Measurements from ENCODE around the gene PUM2.
"Not testable (repeated sequence)": the region's sequence is repeated elsewhere in the genome, so short reads cannot be mapped to it uniquely, and the experiment has no call there.

PUM2 gene

DNA sequence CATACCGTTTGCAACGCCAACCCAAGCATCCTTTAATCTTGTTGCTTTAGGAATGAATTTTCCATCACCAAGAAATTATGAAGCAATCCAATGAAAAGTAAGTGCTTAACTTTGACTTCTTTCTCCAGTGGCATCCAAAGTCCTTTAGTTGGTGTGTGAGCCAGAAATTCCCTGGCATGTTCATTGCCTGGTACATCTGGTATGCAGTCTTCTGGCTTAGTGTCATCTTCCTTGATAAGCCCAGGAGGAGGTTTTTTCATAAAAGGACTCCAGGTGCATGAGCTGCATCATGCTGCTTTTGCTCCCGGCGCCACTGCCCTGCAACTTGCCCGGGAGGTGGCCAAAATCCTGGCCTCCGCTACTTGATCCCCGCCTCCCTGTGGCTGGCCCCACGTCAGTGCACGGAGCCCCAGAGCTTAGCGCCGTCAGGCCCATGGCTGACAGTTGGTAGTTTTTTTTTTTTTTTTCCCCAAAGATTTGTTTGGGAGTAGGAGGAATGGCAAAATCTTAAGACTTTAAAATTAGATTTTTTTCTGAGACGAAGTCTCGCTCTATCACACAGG lies 58.7 kb downstream of the PUM2 start:
- peak in 1 of 14 donors; percentile 17 for DNase-seq

DNA sequence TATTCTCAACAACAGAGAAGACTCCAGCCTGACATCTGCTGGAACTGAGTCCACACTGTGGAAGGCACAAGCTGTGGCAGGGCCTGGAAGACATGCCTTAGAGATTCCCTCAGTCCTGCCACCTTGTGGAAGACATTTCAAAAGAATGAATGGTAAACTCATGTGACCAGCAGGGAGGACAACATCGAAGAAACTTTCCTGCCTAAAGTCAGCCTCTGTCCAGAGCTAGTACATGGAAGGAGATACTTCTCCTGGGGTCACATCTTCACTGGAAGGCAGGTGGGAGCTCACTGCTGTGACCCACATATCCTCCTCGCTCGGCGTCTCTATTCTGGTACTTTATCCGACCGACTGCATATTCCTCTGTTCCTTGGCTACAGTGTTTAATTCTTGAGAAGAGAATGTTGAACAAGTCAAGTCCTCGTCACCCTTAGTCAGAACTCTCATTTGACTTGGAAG lies 59.5 kb downstream of the PUM2 start:
- peak in 7 of 14 donors; percentile 2 to 33 (median 6) for DNase-seq

DNA sequence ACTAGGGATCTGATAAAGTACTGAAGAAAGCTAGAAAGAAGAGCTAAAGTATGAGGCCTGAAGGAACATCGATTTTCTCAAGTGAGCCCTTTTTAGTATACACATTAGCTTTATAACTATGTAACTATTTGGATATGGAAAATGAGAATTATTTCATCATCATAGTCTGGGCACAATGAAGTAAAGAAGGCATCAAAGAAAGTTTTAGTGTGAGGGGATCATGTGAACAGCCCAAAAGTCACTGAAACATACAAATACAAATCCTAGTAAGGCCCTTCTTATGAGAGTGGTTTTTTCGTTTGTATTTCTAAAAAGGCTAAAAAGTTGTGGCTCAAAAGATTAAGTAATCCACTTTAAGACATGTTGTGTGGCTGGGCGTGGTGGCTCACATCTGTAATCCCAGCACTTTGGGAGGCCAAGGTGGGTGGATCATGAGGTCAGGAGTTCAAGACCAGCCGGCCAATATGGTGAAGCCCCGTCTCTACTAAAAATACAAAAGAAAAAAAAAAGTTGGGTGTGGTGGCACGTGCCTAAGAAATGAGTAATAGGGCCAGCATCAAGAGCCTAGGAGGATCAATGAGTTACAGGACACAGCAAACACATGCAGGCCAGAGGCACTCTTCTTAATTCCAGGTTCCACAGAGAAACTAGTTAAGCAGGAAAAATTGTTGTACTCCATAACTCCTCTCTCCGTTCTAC lies 61.9 kb downstream of the PUM2 start:
- no peak for DNase-seq

DNA sequence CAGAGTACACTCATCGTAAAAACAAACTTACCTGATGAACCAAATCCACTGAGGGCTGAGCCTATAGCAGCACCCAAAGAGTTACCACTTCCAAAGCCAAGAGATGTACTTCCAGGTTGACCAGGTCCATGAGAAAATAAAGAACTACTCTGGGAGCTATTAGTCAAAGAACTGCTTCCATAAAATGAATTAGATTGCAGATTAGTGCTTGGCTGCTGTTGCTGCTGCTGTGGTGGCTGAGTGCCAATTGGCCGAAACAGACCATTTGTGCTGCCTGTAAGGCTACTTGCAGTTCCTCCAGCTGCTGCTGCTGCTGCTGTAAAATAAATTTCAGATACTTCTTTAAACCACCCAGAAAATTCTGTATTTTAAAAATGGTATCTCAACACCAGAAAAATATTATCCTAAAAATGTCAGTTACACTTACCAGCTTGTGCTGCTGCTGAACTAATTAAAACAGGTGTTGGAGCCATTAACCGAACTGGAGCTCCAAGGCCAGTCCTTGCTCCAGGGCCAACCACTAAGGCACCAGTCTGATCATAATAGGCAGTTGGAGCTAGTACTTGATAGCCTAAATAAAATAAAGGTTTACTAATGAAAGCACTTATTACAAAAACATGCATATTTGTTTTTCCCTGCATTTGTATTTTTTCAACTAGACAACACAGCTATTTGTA lies 67.6 kb downstream of the PUM2 start:
- DNase-seq: peak in 10 of 14 donors; percentile 8 to 55 (median 32)

DNA sequence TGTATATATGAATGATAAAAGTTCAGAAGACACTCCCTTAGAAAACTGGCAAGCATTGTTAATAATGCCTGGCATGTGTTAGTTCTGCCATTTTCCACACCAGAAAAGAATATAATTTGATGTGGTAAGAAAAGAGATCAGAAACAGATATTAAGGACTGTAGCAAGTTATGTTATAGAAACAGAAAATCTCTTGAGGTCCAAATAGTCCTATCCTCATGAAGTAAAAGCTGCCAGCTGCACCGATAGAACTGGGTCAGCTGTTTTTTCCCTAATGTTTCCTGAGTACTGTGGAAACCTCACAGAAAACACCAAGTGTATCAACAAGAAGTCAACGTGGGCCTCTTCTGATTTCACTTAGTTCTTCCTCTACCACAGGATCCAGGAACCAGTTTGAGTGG lies 68.8 kb downstream of the PUM2 start:
- no peak for DNase-seq

DNA sequence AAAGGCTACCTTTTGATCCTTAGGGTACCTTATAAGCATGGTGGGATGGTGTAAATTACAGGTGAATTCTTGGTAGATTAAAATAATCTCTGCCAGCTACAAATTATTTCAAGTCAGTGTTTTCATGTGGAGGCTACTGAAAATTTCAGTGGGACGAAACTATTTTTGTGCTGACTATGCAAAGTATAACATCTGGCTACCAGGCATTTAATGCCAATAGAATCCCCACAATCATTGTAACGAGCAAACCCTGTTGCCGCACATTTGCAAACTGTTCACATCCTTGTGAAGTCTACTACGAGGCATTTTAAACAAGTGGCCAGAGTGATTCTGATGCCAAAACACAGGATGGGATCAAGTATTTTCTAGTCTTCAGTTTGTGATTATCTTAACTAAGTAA lies 77.6 kb downstream of the PUM2 start:
- DNase-seq: no peak

DNA sequence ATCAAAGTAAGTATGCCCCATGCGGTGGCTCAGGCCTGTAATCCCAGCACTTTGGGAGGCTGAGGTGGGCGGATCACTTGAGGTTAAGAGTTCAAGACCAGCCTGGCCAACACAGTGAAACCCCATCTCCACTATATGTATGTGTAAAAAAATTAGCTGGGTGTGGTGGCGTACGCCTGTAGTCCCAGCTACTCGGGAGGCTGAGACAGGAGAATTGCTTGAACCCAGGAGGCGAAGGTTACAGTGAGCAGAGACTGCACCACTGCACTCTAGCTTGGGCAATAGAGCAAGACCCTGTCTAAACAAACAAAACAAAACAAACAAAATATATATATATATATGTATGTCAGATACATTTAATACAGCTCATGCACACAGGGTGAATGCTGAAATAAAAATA lies 82.3 kb downstream of the PUM2 start:
- not testable (repeated sequence) for DNase-seq

DNA sequence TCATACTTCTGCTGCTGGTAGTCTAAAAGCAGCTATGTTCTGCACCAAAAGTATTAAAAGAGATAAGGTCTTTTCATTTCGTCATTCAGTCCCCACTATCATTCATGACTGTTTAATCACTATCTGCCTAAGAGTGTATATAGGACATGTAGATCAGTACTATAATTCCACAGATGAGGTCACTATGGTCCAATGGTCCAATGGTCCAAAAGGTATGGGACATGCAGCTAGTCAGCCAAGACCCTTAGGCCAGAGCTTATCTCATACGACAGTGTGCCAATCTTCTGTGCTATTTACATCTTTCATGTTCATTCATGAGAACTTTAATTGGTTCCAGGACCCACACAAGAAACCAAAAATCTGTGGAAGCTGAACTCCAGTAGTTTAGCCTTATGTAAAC lies 83.1 kb downstream of the PUM2 start:
- no peak for DNase-seq

DNA sequence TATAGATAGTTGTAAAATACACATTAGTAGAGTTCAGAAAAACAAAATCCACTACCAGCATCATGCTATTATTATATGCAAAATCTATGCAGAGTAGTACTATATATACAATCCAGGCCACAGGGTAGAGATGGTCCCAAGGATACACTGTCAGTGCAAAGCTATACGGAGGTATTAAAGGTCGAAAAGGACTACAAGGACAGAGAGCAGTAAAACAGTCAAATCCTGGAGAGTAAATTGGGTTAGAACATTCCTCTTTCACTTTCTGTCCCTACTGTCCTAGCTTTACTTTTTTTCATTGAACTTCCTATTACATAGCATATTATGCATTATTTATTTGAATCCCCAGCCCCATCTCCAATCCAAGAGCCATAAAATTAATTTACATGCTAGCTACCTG lies 86.0 kb downstream of the PUM2 start:
- DNase-seq: no peak

DNA sequence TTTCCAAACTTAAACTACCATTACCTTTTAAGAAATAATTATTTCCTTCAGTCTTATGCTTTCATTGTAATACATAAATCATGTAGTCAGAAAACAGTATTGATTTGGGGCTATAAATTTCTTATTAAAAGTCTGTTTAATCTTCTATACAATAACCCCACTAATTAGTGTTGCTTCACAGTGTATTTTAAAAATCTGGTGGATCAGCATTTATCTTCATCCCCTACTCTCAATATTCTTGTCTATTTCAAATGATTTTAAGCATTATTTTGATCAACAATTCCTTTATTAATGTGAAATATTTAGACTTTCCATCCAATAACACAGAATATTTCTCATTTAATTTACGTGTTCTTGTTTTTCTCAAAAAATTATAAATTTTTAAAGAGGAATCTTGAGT lies 93.2 kb downstream of the PUM2 start:
- no peak for DNase-seq

DNA sequence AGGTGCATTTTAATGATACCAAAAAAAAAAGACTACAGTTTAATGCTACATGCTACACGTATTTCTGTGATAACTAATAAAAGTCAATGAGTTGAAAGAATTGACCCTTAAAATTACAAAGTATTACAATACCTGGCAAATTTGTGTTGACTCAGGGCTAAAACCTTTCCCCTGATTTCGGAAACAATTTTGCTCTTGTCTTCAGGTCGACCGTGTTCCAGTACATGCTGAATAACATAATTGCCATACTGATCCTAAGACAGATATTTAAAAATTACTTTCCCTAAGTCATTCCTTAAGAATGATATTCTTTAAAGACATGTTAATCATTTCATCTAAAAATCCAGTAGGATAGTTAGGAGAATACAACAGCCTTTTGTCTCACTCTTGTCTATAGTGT lies 95.9 kb downstream of the PUM2 start:
- no peak for DNase-seq

DNA sequence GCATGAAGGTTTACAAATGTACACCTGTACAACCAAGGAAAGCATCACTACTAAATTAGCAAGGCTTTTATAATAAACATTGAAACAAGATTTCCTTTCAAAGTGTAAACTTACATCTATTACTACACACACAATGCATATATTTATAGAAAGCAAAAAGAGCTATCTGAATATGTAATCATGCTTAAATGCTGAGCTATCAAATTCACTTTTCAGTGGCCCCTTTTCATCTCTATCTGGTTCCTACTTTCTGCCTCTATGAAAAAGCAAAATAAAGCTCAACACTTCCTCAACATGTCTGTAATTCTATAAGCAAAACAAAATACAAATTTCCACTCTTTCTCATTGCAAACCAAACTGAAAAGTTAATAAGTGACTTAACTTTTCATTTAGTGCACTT lies 100.2 kb downstream of the PUM2 start:
- no peak for DNase-seq

DNA sequence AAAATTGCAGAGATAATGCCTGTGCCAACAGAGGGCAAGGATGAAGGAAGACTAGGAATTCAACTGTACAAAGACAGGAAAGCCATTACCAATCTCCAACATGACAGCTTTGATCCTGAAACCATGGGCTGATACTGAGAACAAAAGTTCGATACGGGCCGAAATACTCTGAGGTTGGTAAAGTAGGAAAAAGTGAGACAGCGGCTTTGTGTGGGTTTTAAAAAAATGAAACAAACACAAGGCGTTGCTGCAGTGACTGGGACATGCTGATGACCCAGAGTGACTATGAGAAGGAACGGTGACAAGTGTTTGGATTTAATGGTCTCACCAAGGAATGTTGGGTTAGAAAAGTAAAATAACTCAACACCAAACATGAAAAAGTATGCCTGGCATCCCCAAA lies 101.5 kb downstream of the PUM2 start:
- DNase-seq: no peak

DNA sequence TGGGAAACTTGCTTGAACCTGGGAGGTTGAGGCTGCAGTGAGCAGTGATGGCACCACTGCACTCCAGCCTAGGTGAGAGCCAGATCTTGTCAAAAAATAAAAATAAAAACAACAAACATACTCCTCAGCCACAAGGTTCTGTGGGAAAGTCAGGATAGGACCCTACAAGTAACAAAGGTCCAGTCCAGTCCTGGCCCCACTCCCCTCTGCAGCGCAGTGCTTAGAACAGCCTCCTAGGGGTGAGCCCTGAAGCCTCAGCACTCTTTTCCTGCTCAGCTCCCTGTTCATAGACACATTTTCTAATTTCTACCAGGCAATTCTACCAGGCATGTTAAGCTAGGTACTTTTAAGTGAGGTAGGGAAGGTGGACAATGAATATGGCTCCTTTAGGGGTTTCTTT lies 103.6 kb downstream of the PUM2 start:
- DNase-seq: no peak

DNA sequence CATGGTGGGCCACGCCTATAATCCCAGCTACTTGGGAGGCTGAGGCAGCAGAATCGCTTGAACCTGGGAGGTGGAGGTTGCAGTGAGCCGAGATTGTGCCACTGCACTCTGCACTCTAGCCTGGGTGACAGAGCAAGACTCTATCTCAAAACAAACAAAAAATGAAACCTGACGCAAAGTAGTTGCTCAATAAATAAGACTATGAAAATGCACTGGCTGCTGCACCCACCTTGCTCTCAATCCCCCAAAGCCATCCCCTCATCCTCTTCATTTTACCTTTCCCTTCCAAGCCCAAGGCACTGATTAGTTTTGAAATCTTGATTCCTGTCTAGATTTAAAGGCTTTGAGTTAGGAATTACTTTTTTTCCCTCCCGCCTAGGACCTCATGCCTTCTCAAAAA lies 107.0 kb downstream of the PUM2 start:
- DNase-seq: not testable (repeated sequence)

DNA sequence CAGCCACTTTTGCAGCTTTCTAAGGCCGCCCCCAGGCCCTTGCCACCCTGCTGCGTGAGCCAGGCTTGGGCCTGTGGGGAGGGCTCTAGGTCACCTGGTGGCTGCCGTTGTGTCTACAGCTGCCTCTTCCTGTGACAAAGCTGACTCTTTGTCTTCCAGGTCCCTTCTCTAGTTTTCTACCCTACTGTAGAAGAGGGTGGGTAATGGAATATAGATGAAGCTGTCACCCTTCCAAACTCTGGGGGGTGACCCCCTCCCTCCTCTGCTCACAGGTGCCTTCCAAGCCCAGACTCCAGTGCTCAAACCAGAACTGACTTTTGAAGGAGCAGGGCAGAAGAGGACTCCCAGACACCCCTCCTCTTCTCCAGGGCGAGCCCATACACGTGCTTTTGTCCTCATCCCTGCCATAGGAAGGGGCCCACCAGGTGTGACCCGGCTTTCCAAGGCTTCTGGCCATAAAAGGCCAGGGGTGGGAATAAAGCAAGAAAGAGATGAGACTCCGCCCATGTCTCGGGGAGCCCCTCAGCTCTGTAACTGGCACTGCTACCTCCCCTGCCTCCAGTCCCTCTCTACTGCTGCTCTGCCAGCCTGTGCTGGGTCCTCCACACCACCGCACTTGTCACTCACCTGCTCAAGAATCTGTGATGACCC lies 107.8 kb downstream of the PUM2 start:
- no peak for DNase-seq

DNA sequence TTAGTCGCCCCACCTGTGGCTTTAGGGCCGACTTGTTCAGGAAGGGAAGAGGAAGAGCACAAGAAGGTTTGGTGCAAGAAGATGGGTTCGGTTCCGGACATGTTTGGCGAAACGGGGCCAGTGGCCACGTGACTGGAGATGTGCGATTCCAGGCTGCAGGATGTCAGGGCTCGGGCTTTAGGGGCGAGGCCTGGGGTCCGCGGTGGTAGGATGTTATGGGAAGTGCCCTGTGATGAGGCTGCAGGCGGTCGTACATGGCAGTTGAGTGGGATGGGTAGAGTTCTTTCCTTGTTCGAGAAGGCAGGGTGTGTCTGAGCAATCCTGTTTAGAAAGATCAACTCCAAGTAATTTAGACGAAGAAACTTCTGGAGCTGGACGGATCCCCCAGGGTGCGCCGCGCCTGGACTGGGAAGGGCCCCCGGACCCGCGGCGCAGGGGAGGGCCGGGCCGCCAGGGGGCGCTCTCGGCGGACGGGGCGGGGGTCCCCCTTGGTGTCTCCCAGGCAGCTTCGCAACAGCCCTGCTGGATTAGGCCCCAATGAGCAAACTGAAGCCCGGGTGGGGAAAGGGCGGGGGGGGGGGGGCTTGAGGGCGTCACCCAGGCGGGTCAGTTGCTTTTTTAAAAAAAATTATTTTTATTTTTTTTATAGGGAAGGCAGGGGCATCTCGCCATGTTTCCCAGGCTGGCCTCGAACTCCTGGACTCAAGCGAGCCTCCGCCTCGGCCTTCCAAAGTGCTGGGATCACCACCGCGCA lies 108.5 kb downstream of the PUM2 start:
- DNase-seq: no peak

DNA sequence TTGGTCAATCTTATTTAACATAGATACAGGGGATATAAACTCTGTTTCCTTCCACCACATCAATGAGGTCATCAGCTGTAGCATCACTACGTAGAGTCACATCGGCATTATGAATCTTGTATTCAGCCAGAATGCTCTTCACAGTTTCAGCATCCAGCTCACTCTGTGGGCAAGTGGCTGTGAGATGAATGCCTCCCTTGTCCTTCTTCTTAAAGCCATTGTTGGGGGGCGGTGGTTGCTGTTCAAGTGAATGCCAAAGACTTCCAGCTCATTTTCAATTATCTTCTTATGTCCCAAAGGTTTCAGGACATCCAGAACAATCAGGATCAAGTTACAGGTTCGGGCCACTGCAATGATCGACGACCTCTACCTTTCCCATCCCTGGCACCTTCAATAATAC lies 110.4 kb downstream of the PUM2 start:
- DNase-seq: not testable (repeated sequence)

DNA sequence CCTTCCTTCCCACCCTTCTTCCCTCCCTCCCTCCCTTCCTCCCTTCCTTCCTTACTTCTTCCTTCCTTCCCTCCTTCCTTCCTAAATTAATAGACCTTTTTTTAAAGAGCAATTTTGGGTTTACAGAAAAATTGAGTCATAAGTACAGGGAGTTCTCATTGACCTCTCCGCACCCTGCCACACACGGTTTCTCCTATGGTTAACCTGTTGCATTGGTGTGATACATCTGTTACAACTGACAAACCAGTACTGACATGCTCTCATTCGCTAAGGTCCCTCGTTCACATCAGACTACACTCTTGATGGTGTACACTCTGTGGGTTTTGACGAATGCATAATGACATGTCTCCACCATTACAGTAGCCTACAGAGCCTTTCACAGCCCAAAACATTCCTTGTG lies 114.1 kb downstream of the PUM2 start:
- no peak for DNase-seq

DNA sequence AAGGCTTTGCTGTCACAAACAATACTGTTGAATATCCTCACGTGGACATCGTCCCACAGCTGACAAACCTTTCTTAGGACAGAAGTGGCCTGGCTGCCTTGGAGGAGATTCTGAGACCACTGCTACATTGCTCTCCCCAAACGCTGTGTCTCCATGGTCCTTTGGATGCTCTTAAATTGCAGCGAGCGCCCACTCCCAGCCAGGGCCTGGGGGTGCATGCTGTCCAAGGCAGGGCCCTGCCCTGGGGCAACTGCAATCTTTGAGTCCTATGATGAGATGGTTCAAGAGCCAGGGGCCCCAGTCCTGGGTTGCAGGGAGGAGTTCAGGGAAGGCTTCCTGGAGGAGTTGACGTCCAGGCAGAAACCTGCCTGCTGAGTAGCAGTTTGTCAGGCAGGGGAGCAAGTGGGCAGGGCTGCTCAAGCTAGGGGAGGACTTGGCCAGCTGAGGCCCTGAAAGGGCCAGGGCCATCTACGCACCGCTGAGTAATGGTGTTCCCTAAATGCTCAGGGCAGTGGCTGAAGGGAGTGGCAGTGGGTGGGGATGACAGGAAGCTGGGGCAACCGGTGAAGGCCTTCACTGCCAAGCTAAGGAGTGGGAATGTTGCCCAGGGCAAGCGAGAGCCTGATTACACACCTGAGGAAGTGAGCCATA lies 114.9 kb downstream of the PUM2 start:
- DNase-seq: no peak

DNA sequence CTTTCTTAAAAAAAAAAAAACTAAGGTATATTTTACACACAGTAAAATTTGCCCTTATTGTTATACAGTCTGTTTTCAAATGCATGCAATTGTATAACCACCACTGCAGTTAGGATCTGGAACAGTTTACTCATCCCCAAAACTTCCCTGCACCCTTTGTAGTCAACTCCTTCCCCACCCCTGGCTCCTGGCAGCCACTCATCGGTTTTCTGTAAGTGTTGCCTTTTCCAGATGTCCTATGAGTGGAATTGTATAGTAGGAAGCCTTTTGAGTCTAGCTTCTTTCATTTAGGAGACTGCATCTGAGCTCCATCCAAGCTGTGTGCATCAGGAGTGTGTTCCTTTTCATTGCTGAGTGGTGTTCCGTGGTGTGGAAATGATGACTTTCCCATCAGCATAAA lies 116.0 kb downstream of the PUM2 start:
- not testable (repeated sequence) for DNase-seq

DNA sequence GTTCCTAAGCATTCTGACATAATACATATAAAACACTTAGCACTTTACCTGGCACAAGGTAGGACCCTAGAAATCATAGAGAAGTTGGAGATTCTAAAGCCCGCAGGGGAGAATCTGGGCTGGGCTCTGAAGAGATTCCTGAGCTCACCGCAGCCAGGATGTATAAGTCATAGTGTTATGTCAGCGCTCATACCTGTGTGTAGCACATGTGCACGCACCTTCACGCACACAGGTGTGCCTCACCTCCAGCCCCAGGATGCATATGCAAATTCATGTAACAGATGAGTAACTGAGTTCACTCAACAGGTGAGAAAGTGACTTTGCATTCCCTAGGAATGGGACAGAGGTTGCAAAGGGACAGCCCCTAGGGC lies 117.8 kb downstream of the PUM2 start:
- no peak for DNase-seq
